ENCODE results near the gene PDZRN4. TPM values are rescaled to one million over a fixed set of nuclear protein-coding genes. Genes with fewer than 3 reads are reported as not detected.

PDZRN4 gene
- total RNA-seq = not detected
- polyA plus RNA-seq = not detected

DNA sequence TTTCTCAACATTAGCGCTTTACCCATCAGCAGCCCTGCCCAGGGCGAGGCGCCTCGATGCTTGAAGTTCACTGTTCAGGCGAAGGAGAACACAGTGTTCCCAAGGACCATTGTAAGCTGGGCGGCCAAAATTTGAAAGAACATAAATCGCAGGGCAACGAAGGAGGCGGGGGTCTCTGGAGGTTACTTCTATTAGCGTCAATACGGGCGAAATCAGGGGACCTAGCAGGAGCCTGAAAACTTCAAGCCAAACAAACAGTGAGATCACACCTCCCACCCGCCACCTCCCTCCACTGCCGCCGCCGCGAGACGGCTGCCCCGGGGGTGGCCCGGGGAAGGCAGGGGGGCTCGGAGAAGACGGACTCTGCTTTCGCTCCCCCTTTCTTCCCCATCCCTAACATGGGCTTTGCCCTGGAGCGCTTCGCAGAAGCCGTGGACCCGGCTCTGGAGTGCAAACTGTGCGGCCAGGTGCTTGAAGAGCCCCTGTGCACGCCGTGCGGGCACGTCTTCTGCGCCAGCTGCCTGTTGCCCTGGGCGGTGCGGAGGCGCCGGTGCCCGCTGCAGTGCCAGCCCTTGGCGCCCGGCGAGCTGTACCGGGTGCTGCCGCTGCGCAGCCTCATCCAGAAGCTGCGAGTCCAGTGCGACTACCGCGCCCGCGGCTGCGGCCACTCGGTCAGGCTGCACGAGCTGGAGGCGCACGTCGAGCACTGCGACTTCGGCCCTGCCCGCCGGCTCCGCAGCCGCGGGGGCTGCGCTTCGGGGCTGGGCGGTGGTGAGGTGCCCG is at the start of gene PDZRN4:
Gene PDZRN4 (plus strand): TSS at position 263 of the 783 bp plus-strand sequence.
- Histone ChIP-seq H3K4me3 (ENCODE audit: low read depth, low read length) (no peak within 1 kb of the TSS), H3K27me3 (ENCODE audit: control insufficient read depth, insufficient read depth, low read length) (peaks cover 23% of the 10 kb centered on the region), H3K4me1 (ENCODE audit: control insufficient read depth, insufficient read depth, low read length, poor library complexity, severe bottlenecking) (no peaks in the 10 kb centered on the region), H3K36me3 (ENCODE audit: control insufficient read depth, insufficient read depth, low read length) (no peaks in the 10 kb centered on the region), H3K27ac (ENCODE audit: insufficient read depth, low read length, poor library complexity, severe bottlenecking) (no peak within 1 kb of the TSS), H3K9me3 (ENCODE audit: control insufficient read depth in 2 of 2, low read length in 2 of 2) (no peaks in the 10 kb centered on the region)
- no peaks in the 10 kb centered on the region for H3K36me3 Mint-ChIP-seq
- DNase-seq (no peak), ATAC-seq (ENCODE audit: low read depth in 2 of 2) (no peak)
- peaks cover 0 to 4% (median 2%) of the 10 kb centered on the region in 4 donors for H3K4me1 Mint-ChIP-seq
- peaks cover 32% of the 10 kb centered on the region for H3K27me3 Mint-ChIP-seq
- no peak within 1 kb of the TSS for H3K4me3 Mint-ChIP-seq
- H3K27ac Mint-ChIP-seq = no peak within 1 kb of the TSS
- peaks cover 0 to 4% (median 0%) of the 10 kb centered on the region in 7 donors for H3K9me3 Mint-ChIP-seq

DNA sequence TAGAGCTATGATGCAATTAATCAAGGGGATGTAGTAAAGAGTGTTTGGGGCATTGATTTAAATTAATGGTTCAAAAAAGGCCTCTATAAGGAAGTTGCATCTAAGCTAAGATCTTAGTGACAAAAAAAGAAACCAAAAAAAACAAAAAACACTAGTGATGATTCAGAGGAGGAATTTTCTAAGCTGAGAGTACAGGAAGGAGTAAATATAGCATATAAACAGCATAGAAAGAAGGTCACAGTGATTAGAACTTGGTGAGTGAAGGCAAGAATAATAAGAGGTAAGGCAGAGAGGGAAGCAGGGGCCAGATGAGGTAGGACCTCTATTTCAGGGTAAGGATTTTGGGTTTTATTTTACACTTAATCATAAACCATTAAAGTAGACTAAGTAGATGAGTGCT is 48.0 kb upstream of the PDZRN4 start:
- DNase-seq (no peak), ATAC-seq (ENCODE audit: low read depth in 2 of 2) (no peak)
- Mint-ChIP-seq H3K36me3 (no peaks in the 10 kb centered on the region), H3K4me3 (no peak overlapping the region), H3K4me1 (peaks cover 0 to 7% (median 0%) of the 10 kb centered on the region in 4 donors), H3K27me3 (no peaks in the 10 kb centered on the region), H3K9me3 (peaks cover 0 to 5% (median 1%) of the 10 kb centered on the region in 7 donors), H3K27ac (no peak overlapping the region)
- Histone ChIP-seq H3K9me3 (ENCODE audit: control insufficient read depth in 2 of 2, low read length in 2 of 2) (no peaks in the 10 kb centered on the region), H3K4me1 (ENCODE audit: control insufficient read depth, insufficient read depth, low read length, poor library complexity, severe bottlenecking) (no peaks in the 10 kb centered on the region), H3K27ac (ENCODE audit: insufficient read depth, low read length, poor library complexity, severe bottlenecking) (no peak overlapping the region), H3K27me3 (ENCODE audit: control insufficient read depth, insufficient read depth, low read length) (no peaks in the 10 kb centered on the region), H3K4me3 (ENCODE audit: low read depth, low read length) (no peak overlapping the region), H3K36me3 (ENCODE audit: control insufficient read depth, insufficient read depth, low read length) (no peaks in the 10 kb centered on the region)

DNA sequence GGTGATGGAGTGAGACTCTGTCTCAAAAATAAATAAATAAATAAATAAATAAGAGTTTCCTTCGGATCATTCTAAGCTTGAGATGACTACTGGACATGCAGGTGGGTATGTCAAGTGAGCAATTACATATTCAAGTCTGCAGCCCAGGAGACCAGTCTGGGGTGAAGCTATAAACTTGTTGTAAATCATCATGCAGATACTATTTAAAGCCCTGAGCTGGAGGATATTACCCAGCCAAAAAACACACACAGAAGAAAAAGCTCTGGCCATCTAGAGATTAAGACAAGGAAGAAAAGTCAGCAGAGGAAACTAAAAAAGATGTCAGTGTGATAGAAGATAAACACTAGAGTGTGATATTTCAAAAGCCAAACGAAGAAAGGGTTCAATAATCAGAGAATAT is 47.0 kb upstream of the PDZRN4 start:
- Histone ChIP-seq H3K4me1 (ENCODE audit: control insufficient read depth, insufficient read depth, low read length, poor library complexity, severe bottlenecking) (no peaks in the 10 kb centered on the region), H3K4me3 (ENCODE audit: low read depth, low read length) (no peak overlapping the region), H3K36me3 (ENCODE audit: control insufficient read depth, insufficient read depth, low read length) (no peaks in the 10 kb centered on the region), H3K27ac (ENCODE audit: insufficient read depth, low read length, poor library complexity, severe bottlenecking) (no peak overlapping the region), H3K9me3 (ENCODE audit: control insufficient read depth in 2 of 2, low read length in 2 of 2) (no peaks in the 10 kb centered on the region), H3K27me3 (ENCODE audit: control insufficient read depth, insufficient read depth, low read length) (no peaks in the 10 kb centered on the region)
- Mint-ChIP-seq H3K4me3 (no peak overlapping the region), H3K27me3 (no peaks in the 10 kb centered on the region), H3K9me3 (peaks cover 0 to 6% (median 1%) of the 10 kb centered on the region in 7 donors), H3K27ac (peak overlapping the region in 1 of 3 donors; percentile 15), H3K4me1 (peaks cover 0 to 7% (median 0%) of the 10 kb centered on the region in 4 donors), H3K36me3 (no peaks in the 10 kb centered on the region)
- ATAC-seq (ENCODE audit: low read depth in 2 of 2) (no peak), DNase-seq (no peak)

GRCh38 chr12:41142376-41142775 is 45.7 kb upstream of the PDZRN4 start:
- peaks cover 0 to 7% (median 0%) of the 10 kb centered on the region in 4 donors for H3K4me1 Mint-ChIP-seq
- ATAC-seq (ENCODE audit: low read depth in 2 of 2) (no peak), DNase-seq (no peak)
- Histone ChIP-seq H3K4me3 (ENCODE audit: low read depth, low read length) (no peak overlapping the region), H3K27ac (ENCODE audit: insufficient read depth, low read length, poor library complexity, severe bottlenecking) (no peak overlapping the region), H3K36me3 (ENCODE audit: control insufficient read depth, insufficient read depth, low read length) (no peaks in the 10 kb centered on the region), H3K27me3 (ENCODE audit: control insufficient read depth, insufficient read depth, low read length) (no peaks in the 10 kb centered on the region), H3K9me3 (ENCODE audit: control insufficient read depth in 2 of 2, low read length in 2 of 2) (no peaks in the 10 kb centered on the region), H3K4me1 (ENCODE audit: control insufficient read depth, insufficient read depth, low read length, poor library complexity, severe bottlenecking) (no peaks in the 10 kb centered on the region)
- H3K36me3 Mint-ChIP-seq = no peaks in the 10 kb centered on the region
- H3K27me3 Mint-ChIP-seq = no peaks in the 10 kb centered on the region
- no peak overlapping the region for H3K27ac Mint-ChIP-seq
- no peak overlapping the region for H3K4me3 Mint-ChIP-seq
- peaks cover 0 to 6% (median 1%) of the 10 kb centered on the region in 7 donors for H3K9me3 Mint-ChIP-seq

GRCh38 chr12:41151793-41152192 is 36.3 kb upstream of the PDZRN4 start:
- H3K4me1 ChIP-seq (ENCODE audit: control insufficient read depth, insufficient read depth, low read length, poor library complexity, severe bottlenecking) = no peaks in the 10 kb centered on the region
- no peaks in the 10 kb centered on the region for H3K27me3 ChIP-seq (ENCODE audit: control insufficient read depth, insufficient read depth, low read length)
- Mint-ChIP-seq H3K4me3 (no peak overlapping the region), H3K27me3 (no peaks in the 10 kb centered on the region), H3K27ac (no peak overlapping the region), H3K4me1 (no peaks in the 10 kb centered on the region), H3K9me3 (peaks cover 0 to 5% (median 2%) of the 10 kb centered on the region in 7 donors), H3K36me3 (no peaks in the 10 kb centered on the region)
- no peak overlapping the region for H3K4me3 ChIP-seq (ENCODE audit: low read depth, low read length)
- H3K36me3 ChIP-seq (ENCODE audit: control insufficient read depth, insufficient read depth, low read length) = no peaks in the 10 kb centered on the region
- DNase-seq (no peak), ATAC-seq (ENCODE audit: low read depth in 2 of 2) (no peak)
- H3K27ac ChIP-seq (ENCODE audit: insufficient read depth, low read length, poor library complexity, severe bottlenecking) = no peak overlapping the region
- no peaks in the 10 kb centered on the region for H3K9me3 ChIP-seq (ENCODE audit: control insufficient read depth in 2 of 2, low read length in 2 of 2)

- Mint-ChIP-seq H3K27me3 (no peaks in the 10 kb centered on the region), H3K27ac (no peak overlapping the region), H3K4me1 (no peaks in the 10 kb centered on the region), H3K4me3 (no peak overlapping the region), H3K36me3 (no peaks in the 10 kb centered on the region), H3K9me3 (peaks cover 0 to 5% (median 3%) of the 10 kb centered on the region in 7 donors)
- ATAC-seq (ENCODE audit: low read depth in 2 of 2) = no peak
- Histone ChIP-seq H3K27ac (ENCODE audit: insufficient read depth, low read length, poor library complexity, severe bottlenecking) (no peak overlapping the region), H3K4me3 (ENCODE audit: low read depth, low read length) (no peak overlapping the region), H3K4me1 (ENCODE audit: control insufficient read depth, insufficient read depth, low read length, poor library complexity, severe bottlenecking) (no peaks in the 10 kb centered on the region), H3K27me3 (ENCODE audit: control insufficient read depth, insufficient read depth, low read length) (no peaks in the 10 kb centered on the region), H3K9me3 (ENCODE audit: control insufficient read depth in 2 of 2, low read length in 2 of 2) (no peaks in the 10 kb centered on the region), H3K36me3 (ENCODE audit: control insufficient read depth, insufficient read depth, low read length) (no peaks in the 10 kb centered on the region)
- no peak for DNase-seq
These were observed 25.7 kb upstream of the PDZRN4 start for GRCh38 chr12:41162461-41162860.

- H3K36me3 Mint-ChIP-seq = no peaks in the 10 kb centered on the region
- H3K27me3 Mint-ChIP-seq = no peaks in the 10 kb centered on the region
- no peaks in the 10 kb centered on the region for H3K4me1 Mint-ChIP-seq
These were observed 20.4 kb upstream of the PDZRN4 start for GRCh38 chr12:41167701-41168100.

GRCh38 chr12:41174602-41175001 is 13.5 kb upstream of the PDZRN4 start:
- H3K27me3 ChIP-seq (ENCODE audit: control insufficient read depth, insufficient read depth, low read length) = no peaks in the 10 kb centered on the region
- Mint-ChIP-seq H3K9me3 (peaks cover 0 to 1% (median 0%) of the 10 kb centered on the region in 7 donors), H3K36me3 (no peaks in the 10 kb centered on the region), H3K4me3 (no peak overlapping the region), H3K27me3 (no peaks in the 10 kb centered on the region), H3K4me1 (no peaks in the 10 kb centered on the region), H3K27ac (no peak overlapping the region)
- H3K36me3 ChIP-seq (ENCODE audit: control insufficient read depth, insufficient read depth, low read length) = no peaks in the 10 kb centered on the region
- no peak overlapping the region for H3K4me3 ChIP-seq (ENCODE audit: low read depth, low read length)
- no peak for ATAC-seq (ENCODE audit: low read depth in 2 of 2)
- DNase-seq = no peak
- H3K27ac ChIP-seq (ENCODE audit: insufficient read depth, low read length, poor library complexity, severe bottlenecking) = no peak overlapping the region
- H3K4me1 ChIP-seq (ENCODE audit: control insufficient read depth, insufficient read depth, low read length, poor library complexity, severe bottlenecking) = no peaks in the 10 kb centered on the region
- H3K9me3 ChIP-seq (ENCODE audit: control insufficient read depth in 2 of 2, low read length in 2 of 2) = no peaks in the 10 kb centered on the region

More at GRCh38 chr12:41167701-41168100, 20.4 kb upstream of the PDZRN4 start:
- no peak for ATAC-seq (ENCODE audit: low read depth in 2 of 2)
- Mint-ChIP-seq H3K9me3 (peaks cover 0 to 5% (median 3%) of the 10 kb centered on the region in 7 donors), H3K27ac (no peak overlapping the region), H3K4me3 (no peak overlapping the region)
- Histone ChIP-seq H3K27ac (ENCODE audit: insufficient read depth, low read length, poor library complexity, severe bottlenecking) (no peak overlapping the region), H3K4me1 (ENCODE audit: control insufficient read depth, insufficient read depth, low read length, poor library complexity, severe bottlenecking) (no peaks in the 10 kb centered on the region), H3K27me3 (ENCODE audit: control insufficient read depth, insufficient read depth, low read length) (no peaks in the 10 kb centered on the region), H3K36me3 (ENCODE audit: control insufficient read depth, insufficient read depth, low read length) (no peaks in the 10 kb centered on the region), H3K4me3 (ENCODE audit: low read depth, low read length) (no peak overlapping the region), H3K9me3 (ENCODE audit: control insufficient read depth in 2 of 2, low read length in 2 of 2) (no peaks in the 10 kb centered on the region)
- DNase-seq = no peak

Measured in CD4-positive, CD25-positive, alpha-beta regulatory T cell (primary cell).